ENCODE measurements around the gene C15orf40. TPM values are rescaled to one million over a fixed set of nuclear protein-coding genes. Genes with fewer than 3 reads are reported as not detected.

Gene C15orf40
- total and polyA plus RNA-seq, 8 donors, result 13.0 to 26.7 (median 23.6) TPM

GRCh38 chr15:82959423-82959822, 52.0 kb downstream of the C15orf40 start:
- no peaks in the 10 kb centered on the region for H3K9me3 ChIP-seq
- no peaks in the 10 kb centered on the region for H3K4me1 ChIP-seq
- H3K27ac ChIP-seq, result no peak overlapping the region
- no peak overlapping the region for H3K4me3 ChIP-seq
- DNase-seq, result no peak
- TF ChIP-seq CTCF (IDR thresholded peaks at IDR 0.05), result no peak
- H3K27me3 ChIP-seq, result no peaks in the 10 kb centered on the region
- ATAC-seq, result no peak
- intact Hi-C loops (cut with DNase I), result no loop called here
- H3K36me3 ChIP-seq, result no peaks in the 10 kb centered on the region

- DNase-seq (no peak), ATAC-seq (no peak)
- TF ChIP-seq CTCF (IDR thresholded peaks at IDR 0.05), result no peak
- intact Hi-C loops (cut with DNase I), result no loop called here
- Histone ChIP-seq H3K27ac (no peak overlapping the region), H3K4me3 (no peak overlapping the region), H3K36me3 (no peaks in the 10 kb centered on the region), H3K4me1 (no peaks in the 10 kb centered on the region), H3K9me3 (no peaks in the 10 kb centered on the region), H3K27me3 (peaks cover 0 to 5% of the 10 kb centered on the region in 2 donors)
These were observed 52.8 kb downstream of the C15orf40 start for GRCh38 chr15:82958638-82959037.

GRCh38 chr15:82952158-82953081, 59.0 kb downstream of the C15orf40 start, which contains the start of gene HOMER2:
TSS of gene HOMER2 (minus strand) at chr15:82952720. CDS start at chr15:82952535, 185 bp downstream.
- Histone ChIP-seq H3K36me3 (no peaks in the 10 kb centered on the region), H3K9me3 (no peaks in the 10 kb centered on the region), H3K4me1 (peaks cover 0 to 11% of the 10 kb centered on the region in 2 donors), H3K27ac (no peak within 1 kb of the TSS), H3K4me3 (peak within 1 kb of the TSS; percentile 34 to 50), H3K27me3 (peaks cover 0 to 42% of the 10 kb centered on the region in 2 donors)
- DNase-seq, result peak in 2 of 4 donors; percentile 37 to 79
- peak; percentile 74 for ATAC-seq
- intact Hi-C loops (cut with DNase I), result no loop called here
- TF ChIP-seq CTCF (IDR thresholded peaks at IDR 0.05), result no peak

GRCh38 chr15:82951472-82952157, 59.8 kb downstream of the C15orf40 start:
- Histone ChIP-seq H3K27me3 (peaks cover 0 to 42% of the 10 kb centered on the region in 2 donors), H3K9me3 (no peaks in the 10 kb centered on the region), H3K4me3 (peak overlapping the region; percentile 34 to 50), H3K36me3 (no peaks in the 10 kb centered on the region), H3K27ac (no peak overlapping the region), H3K4me1 (peaks cover 0 to 11% of the 10 kb centered on the region in 2 donors)
- intact Hi-C loops (cut with DNase I), result no loop called here
- no peak for TF ChIP-seq CTCF (IDR thresholded peaks at IDR 0.05)
- ATAC-seq (peak; percentile 54), DNase-seq (no peak)
